ENCODE measurements around the gene BMP7. TPM values are rescaled to one million over a fixed set of nuclear protein-coding genes. Genes with fewer than 3 reads are reported as not detected.

The BMP7 gene
- total and polyA plus RNA-seq, 9 of the 15 experiments (the other 6 are each of a cell fraction or from before 2014, with no cell fraction given) = 0.18 TPM; not detected in 8

DNA sequence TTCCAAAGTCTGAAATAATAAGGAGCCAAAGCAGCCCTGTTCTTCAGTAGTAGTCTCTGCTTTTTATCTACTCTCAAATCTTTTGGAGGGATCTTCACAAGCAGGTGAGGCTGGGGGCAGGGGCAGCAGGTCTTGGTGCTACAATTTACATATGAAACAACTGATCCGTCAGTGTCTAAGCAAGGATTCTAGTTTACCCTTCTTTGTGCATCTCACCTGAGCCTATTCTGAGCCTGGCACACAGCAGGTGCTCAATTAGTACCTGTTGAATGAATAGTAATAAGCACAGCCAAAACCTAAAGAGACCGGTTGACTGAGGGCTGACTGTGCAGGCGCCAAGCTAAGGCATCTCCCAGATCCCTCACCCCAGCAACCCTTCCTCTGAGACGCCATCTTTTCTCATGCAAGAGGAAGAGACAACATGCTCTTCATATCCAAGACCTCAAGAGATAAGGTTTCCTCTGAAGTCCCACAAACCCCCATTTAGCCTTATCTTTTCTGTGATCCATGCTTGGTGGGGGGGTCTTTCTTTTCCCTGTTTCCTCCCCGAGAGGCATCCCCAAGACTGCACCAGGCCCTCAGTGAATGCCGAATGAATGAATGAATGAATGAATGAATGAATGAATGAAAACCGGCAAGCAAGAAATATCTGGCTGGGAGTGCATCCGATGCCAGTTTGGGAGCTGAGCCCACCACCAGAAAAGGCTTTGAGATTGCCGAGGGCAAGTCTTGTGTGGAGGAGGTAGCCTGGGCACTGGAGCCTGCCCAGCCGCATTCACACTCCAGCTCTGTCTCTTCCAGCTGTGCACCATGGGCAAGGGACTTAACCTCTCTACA, 2.9 kb upstream of the BMP7 start:
- peaks cover 14 to 47% of the 10 kb centered on the region in 2 experiments; a peak in 4 of 5 replicates for H3K27me3 ChIP-seq (ENCODE audit: control insufficient read depth in 2 of 2, insufficient read depth in 2 of 2, low read length in 2 of 2)

More for the DNA sequence above, 2.9 kb upstream of the BMP7 start:
- no peak overlapping the region for H3K4me3 ChIP-seq
- no peak overlapping the region for H3K9ac ChIP-seq (ENCODE audit: insufficient read depth in 1 of 2, low read depth in 2 of 2, low read length in 2 of 2)
- H3K79me2 ChIP-seq (ENCODE audit: control insufficient read depth, insufficient read depth, low read length) = no peaks in the 10 kb centered on the region
- no peaks in the 10 kb centered on the region for H3K36me3 ChIP-seq (ENCODE audit: control insufficient read depth, insufficient read depth, low read length)
- in situ Hi-C loops (cut with MboI) = no loop called here
- no peak for ATAC-seq
- peaks cover 2% of the 10 kb centered on the region for H3K9me1 ChIP-seq (ENCODE audit: control insufficient read depth, insufficient read depth, low read length)
- H3K9me3 ChIP-seq (replicated peaks; ENCODE audit: control insufficient read depth, insufficient read depth, low read depth, low read length) = no peaks in the 10 kb centered on the region
- no TSS peak for BruUV-seq (replicated peaks)
- ChIA-PET CTCF (ENCODE audit: low intra/inter-chr PET ratio) (no interaction called here), POLR2A (no interaction called here)
- peak; percentile 93 for TF ChIP-seq ZNF24 (IDR thresholded peaks at IDR 0.05)
- no peak for TF ChIP-seq CHD2 (IDR thresholded peaks at IDR 0.05; ENCODE audit: low read depth, low read length)
- 0 out of 2 replicates have a peak, but pooled peaks have one; percentile 37 for TF ChIP-seq ZNF3 (CRISPR knock-in tag; IDR thresholded peaks at IDR 0.05)
- TF ChIP-seq, protein P1, sequence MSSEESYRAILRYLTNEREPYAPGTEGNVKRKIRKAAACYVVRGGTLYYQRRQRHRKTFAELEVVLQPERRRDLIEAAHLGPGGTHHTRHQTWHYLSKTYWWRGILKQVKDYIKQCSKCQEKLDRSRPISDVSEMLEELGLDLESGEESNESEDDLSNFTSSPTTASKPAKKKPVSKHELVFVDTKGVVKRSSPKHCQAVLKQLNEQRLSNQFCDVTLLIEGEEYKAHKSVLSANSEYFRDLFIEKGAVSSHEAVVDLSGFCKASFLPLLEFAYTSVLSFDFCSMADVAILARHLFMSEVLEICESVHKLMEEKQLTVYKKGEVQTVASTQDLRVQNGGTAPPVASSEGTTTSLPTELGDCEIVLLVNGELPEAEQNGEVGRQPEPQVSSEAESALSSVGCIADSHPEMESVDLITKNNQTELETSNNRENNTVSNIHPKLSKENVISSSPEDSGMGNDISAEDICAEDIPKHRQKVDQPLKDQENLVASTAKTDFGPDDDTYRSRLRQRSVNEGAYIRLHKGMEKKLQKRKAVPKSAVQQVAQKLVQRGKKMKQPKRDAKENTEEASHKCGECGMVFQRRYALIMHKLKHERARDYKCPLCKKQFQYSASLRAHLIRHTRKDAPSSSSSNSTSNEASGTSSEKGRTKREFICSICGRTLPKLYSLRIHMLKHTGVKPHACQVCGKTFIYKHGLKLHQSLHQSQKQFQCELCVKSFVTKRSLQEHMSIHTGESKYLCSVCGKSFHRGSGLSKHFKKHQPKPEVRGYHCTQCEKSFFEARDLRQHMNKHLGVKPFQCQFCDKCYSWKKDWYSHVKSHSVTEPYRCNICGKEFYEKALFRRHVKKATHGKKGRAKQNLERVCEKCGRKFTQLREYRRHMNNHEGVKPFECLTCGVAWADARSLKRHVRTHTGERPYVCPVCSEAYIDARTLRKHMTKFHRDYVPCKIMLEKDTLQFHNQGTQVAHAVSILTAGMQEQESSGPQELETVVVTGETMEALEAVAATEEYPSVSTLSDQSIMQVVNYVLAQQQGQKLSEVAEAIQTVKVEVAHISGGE (CRISPR knock-in tag; IDR thresholded peaks at IDR 0.05) = peak in 1 of 3 experiments; percentile 66; a peak in 2 of 6 replicates
- peak; percentile 35 for TF ChIP-seq EWSR1 (IDR thresholded peaks at IDR 0.05; ENCODE audit: borderline replicate concordance, low read depth, partially characterized antibody)
- TF ChIP-seq RBM25 (IDR thresholded peaks at IDR 0.05; ENCODE audit: low read depth, low read length, severe bottlenecking) = peak; percentile 36
- TF ChIP-seq PTRF (tag; IDR thresholded peaks at IDR 0.05) = no peak
- peaks cover 5% of the 10 kb centered on the region; the same call in 1 of the 2 replicates for H4K20me1 ChIP-seq (replicated peaks; ENCODE audit: control insufficient read depth, insufficient read depth, low read length)
- peaks cover 0 to 17% of the 10 kb centered on the region in 2 experiments; a peak in 3 of 5 replicates for H3K4me1 ChIP-seq (replicated peaks in 1 of 2; ENCODE audit: control insufficient read depth in 2 of 2, insufficient read depth in 2 of 2, low read length in 2 of 2)
- intact Hi-C loops (cut with micrococcal nuclease) = no loop called here
- no peak for DNase-seq (ENCODE audit: extremely low read depth in 1 of 4, low spot score in 3 of 4)
- no peak overlapping the region for H2AFZ ChIP-seq (ENCODE audit: low read depth, low read length)
- no peak overlapping the region for H3K27ac ChIP-seq (ENCODE audit: extremely low read depth, low read depth, low read length)
- no peak overlapping the region for H3K4me2 ChIP-seq (ENCODE audit: insufficient read depth, low read length)
- FAIRE-seq = no peak
- 10% methylated on average over 9 of the region's 10 CpGs for WGBS (ENCODE audit: insufficient coverage, low coverage, missing lambda C conversion rate)

All from K562 (cell line).